Testis (tissue), 3 donors: ENCODE results near the gene C1QBP. TPM values are rescaled to one million over a fixed set of nuclear protein-coding genes. Genes with fewer than 3 reads are reported as not detected.

Experiments used
- DNase-seq: peaks from one replicate; pipeline ENCODE4 v3.0.0-alpha.2; 2019
- H3K27ac ChIP-seq, 2 donors: fragments of 200-600 bp; sonication (generic); one replicate each; pipeline ENCODE4 v1.5.1; 2019
- H3K27me3 ChIP-seq: fragments of 200-600 bp; sonication (generic); one replicate; pipeline ENCODE4 v1.5.1; 2019
- H3K36me3 ChIP-seq: fragments of 200-600 bp; sonication (generic); one replicate; pipeline ENCODE4 v1.5.1; 2017; ENCODE audit warnings: low read depth; ENCODE audit errors: missing control alignments
- H3K4me1 ChIP-seq: fragments of 200-600 bp; sonication (generic); one replicate; pipeline ENCODE4 v1.5.1; 2019
- H3K4me3 ChIP-seq, 2 donors: fragments of 200-600 bp; sonication (generic); one replicate each; pipeline ENCODE4 v1.5.1; 2017 to 2019
- H3K9me3 ChIP-seq: fragments of 200-600 bp; sonication (generic); one replicate; pipeline ENCODE4 v1.5.1; 2017
- CTCF ChIP-seq, 3 experiments: fragments of 450-650 bp in 2 of 3; fragments of 200-600 bp in 1 of 3; sonication (generic) in 1 of 3; IDR thresholded peaks; one replicate each; pipeline ENCODE4 v1.5.1; 2016 to 2019; ENCODE audit warnings: antibody characterized with exemption in 3 of 3, mild to moderate bottlenecking in 2 of 3, moderate library complexity in 1 of 3
- POLR2A ChIP-seq: fragments of 450-650 bp; IDR thresholded peaks from one replicate; pipeline ENCODE4 v1.6.1; 2017; ENCODE audit warnings: antibody characterized with exemption, mild to moderate bottlenecking, moderate library complexity
- WGBS, 2 donors: methylation state at CpG; one replicate each; pipeline ENCODE4 v1.1.5; 2018; 5-methylcytosine and 5-hydroxymethylcytosine counted together
- intact Hi-C: fragments of 100-400 bp; cut with DNase I; formaldehyde crosslinking; loops from one replicate; pipeline ENCODE4 v1.15.1; 2023; ENCODE audit warnings: low total_unique reads
- polyA plus RNA-seq: library from polyadenylated mRNA; stranded (reverse); fragments of 350-450 nt; fragmentation: Illumina TruSeq; extraction: RNeasy Lipid Tissue Mini Kit (QIAGEN cat#74804); gene quantifications from one replicate; pipeline ENCODE4 v1.2.3, GENCODE V29; 2014; ENCODE audit warnings: low read depth, low replicate concordance; ENCODE audit not compliant: insufficient read depth
- total RNA-seq, 2 donors: library from RNA; depleted of rRNA; stranded (reverse); fragments of >200 nt; gene quantifications; one replicate each; pipeline ENCODE4 v1.2.3, GENCODE V29; 2016

C1QBP gene
- total and polyA plus RNA-seq, 3 donors from 2014 or later, result 120 to 151 (median 133) TPM

DNA sequence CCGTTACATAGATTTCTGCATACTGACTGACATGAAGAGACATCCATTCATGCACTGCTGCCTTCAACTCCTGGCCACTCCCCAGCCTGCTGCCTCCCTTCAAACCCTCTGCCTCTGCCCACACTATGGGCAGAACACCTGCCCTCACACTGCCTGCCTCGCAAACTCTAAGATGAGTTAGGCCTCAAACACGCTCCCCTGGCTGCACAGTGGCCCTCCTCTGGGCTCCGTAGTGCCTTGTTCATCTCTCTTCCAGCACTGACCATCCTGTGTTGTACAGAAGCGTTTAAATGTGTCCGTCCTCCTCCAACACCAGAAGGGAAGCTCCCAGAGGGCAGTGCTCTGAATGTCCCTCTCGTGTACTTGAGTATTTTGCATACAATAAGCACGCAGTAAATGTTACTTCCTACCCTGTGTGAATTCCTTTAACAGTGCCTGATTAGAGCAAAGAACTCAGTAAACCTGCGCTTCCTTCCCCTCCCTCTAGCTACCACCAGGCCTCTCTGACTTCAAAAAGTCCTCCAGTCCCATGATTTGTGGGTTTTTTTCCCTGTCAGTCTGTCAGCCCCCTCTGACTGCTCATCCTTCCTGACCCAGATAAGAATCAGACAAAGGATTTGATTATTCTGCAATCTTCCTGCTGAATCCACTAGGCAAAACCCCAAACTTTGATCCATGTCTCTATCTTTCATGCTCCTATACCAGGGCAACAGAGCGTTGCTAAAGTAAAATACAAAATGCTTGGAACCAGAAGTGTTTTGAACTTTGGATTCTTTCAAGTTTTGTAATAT is 26.0 kb upstream of the C1QBP start:
- Histone ChIP-seq H3K4me3 (no peak overlapping the region), H3K36me3 (no peaks in the 10 kb centered on the region), H3K4me1 (peaks cover 10% of the 10 kb centered on the region), H3K27me3 (no peaks in the 10 kb centered on the region), H3K9me3 (no peaks in the 10 kb centered on the region), H3K27ac (no peak overlapping the region)
- 85 to 90% methylated on average over 10 of the region's 10 CpGs for WGBS, 2 donors
- intact Hi-C loops, result no loop called here
- no peak for DNase-seq
- TF ChIP-seq POLR2A (no peak), CTCF (IDR thresholded peaks at IDR 0.05) (no peak)

GRCh38 chr17:5446786-5447185 is 7.8 kb upstream of the C1QBP start:
- WGBS, 2 donors, result 66 to 68% methylated on average over 8 of the region's 8 CpGs
- H3K9me3 ChIP-seq, result no peaks in the 10 kb centered on the region
- H3K4me1 ChIP-seq, result no peaks in the 10 kb centered on the region
- no peaks in the 10 kb centered on the region for H3K36me3 ChIP-seq
- H3K27me3 ChIP-seq, result no peaks in the 10 kb centered on the region
- intact Hi-C loops, result no loop called here
- TF ChIP-seq POLR2A (no peak), CTCF (IDR thresholded peaks at IDR 0.05) (no peak)
- peak; percentile 56 for DNase-seq
- no peak overlapping the region for H3K27ac ChIP-seq
- H3K4me3 ChIP-seq, result no peak overlapping the region

DNA sequence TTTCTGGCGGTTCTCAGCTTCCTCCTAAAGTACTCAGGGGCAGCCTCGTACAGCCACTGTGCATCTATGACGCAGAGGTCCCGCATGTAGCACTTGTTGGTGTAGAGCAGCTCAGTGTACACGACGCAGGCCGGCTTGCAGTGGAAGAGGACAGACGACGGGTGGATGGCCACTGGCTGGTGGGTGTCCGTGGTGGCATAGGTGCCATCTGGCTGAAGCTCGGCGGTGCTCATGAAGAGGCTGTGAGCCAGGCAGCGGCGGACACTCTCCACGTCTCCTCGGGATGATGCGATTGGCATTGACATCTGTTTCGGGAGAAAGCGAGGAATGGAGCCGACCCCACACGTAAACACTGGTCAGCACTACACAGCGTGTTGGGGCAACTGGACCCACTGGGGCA is 5.3 kb upstream of the C1QBP start:
- TF ChIP-seq CTCF (IDR thresholded peaks at IDR 0.05), result no peak
- TF ChIP-seq POLR2A, result no peak
- intact Hi-C loops, result no loop called here
- Histone ChIP-seq H3K36me3 (no peaks in the 10 kb centered on the region), H3K27me3 (no peaks in the 10 kb centered on the region), H3K27ac (no peak overlapping the region), H3K9me3 (no peaks in the 10 kb centered on the region), H3K4me1 (no peaks in the 10 kb centered on the region), H3K4me3 (no peak overlapping the region)
- DNase-seq, result no peak
- WGBS, 2 donors, result 91 to 97% methylated on average over 20 to 22 of the region's 22 CpGs

DNA sequence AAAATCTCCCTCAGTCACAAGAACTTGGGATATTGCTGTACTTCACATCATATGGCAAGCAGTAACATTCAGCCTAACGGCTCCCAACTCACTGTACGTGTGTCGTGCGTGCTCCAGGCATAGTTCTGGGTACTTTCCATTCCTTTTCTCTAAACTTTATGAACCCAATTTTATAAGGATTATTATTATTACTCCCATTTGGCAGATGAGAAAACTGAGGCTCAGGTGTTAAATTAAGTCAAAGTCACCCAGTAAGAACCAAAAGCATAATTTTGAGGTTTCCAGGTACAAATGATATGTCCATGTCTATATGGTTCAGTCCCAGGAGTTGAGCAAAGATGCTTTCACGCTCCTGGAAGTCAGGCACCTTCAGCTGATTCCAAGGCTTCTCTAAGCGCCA is 4.8 kb upstream of the C1QBP start:
- Histone ChIP-seq H3K27ac (no peak overlapping the region), H3K27me3 (no peaks in the 10 kb centered on the region), H3K4me1 (no peaks in the 10 kb centered on the region), H3K36me3 (no peaks in the 10 kb centered on the region), H3K9me3 (no peaks in the 10 kb centered on the region), H3K4me3 (no peak overlapping the region)
- no peak for TF ChIP-seq CTCF (IDR thresholded peaks at IDR 0.05)
- DNase-seq, result no peak
- 92 to 95% methylated on average over 6 of the region's 6 CpGs for WGBS, 2 donors
- intact Hi-C loops, result no loop called here

GRCh38 chr17:5439446-5439764 is 450 bp upstream of the C1QBP start:
- DNase-seq, result no peak
- Histone ChIP-seq H3K9me3 (no peaks in the 10 kb centered on the region), H3K27ac (peak overlapping the region in 1 of 2 donors; percentile 66), H3K36me3 (no peaks in the 10 kb centered on the region), H3K4me1 (peaks cover 13% of the 10 kb centered on the region), H3K4me3 (peak overlapping the region; percentile 79 to 96), H3K27me3 (no peaks in the 10 kb centered on the region)
- WGBS, 2 donors, result 8 to 12% methylated on average over 1 of the region's 1 CpG
- intact Hi-C loops, result no loop called here
- TF ChIP-seq POLR2A, result no peak
- TF ChIP-seq CTCF (IDR thresholded peaks at IDR 0.05), result no peak
